Activated naive CD4-positive, alpha-beta T cell treated with anti-CD3 and anti-CD28 coated beads, Interleukin-2, amount 50 U/mL, for 24 hours (primary cell): ENCODE data around the gene MIEN1.
"Not testable (repeated sequence)": the region's sequence is repeated elsewhere in the genome, so short reads cannot be mapped to it uniquely, and the experiment has no call there.

Experiments
- H3K27ac Mint-ChIP-seq: one replicate; pipeline ENCODE4 v1.8.0; 2021; ENCODE audit warnings: mild to moderate bottlenecking, mixed read lengths
- H3K27me3 Mint-ChIP-seq: one replicate; pipeline ENCODE4 v1.8.0; 2021; ENCODE audit warnings: mixed read lengths
- H3K36me3 Mint-ChIP-seq: one replicate; pipeline ENCODE4 v1.8.0; 2021; ENCODE audit warnings: mixed read lengths
- H3K4me1 Mint-ChIP-seq: one replicate; pipeline ENCODE4 v1.8.0; 2021; ENCODE audit warnings: mixed read lengths
- H3K4me3 Mint-ChIP-seq: one replicate; pipeline ENCODE4 v1.8.0; 2021; ENCODE audit warnings: mild to moderate bottlenecking, mixed read lengths
- H3K9me3 Mint-ChIP-seq: one replicate; pipeline ENCODE4 v1.8.0; 2021; ENCODE audit warnings: mixed read lengths

MIEN1 gene

GRCh38 chr17:39702901-39703893 is 27.1 kb downstream of the MIEN1 start:
- Mint-ChIP-seq H3K27ac (no peak overlapping the region), H3K4me1 (peaks cover 28% of the 10 kb centered on the region), H3K36me3 (peaks cover 1% of the 10 kb centered on the region), H3K9me3 (no peaks in the 10 kb centered on the region), H3K27me3 (peaks cover 21% of the 10 kb centered on the region), H3K4me3 (no peak overlapping the region)

- H3K36me3 Mint-ChIP-seq = peaks cover 3% of the 10 kb centered on the region
- peaks cover 23% of the 10 kb centered on the region for H3K27me3 Mint-ChIP-seq
- no peak overlapping the region for H3K27ac Mint-ChIP-seq
- no peak overlapping the region for H3K4me3 Mint-ChIP-seq
- H3K4me1 Mint-ChIP-seq = peaks cover 17% of the 10 kb centered on the region
- H3K9me3 Mint-ChIP-seq = no peaks in the 10 kb centered on the region
These were observed 28.4 kb downstream of the MIEN1 start for GRCh38 chr17:39701784-39702422.

GRCh38 chr17:39701012-39701783 is 29.1 kb downstream of the MIEN1 start:
- H3K27me3 Mint-ChIP-seq = peaks cover 23% of the 10 kb centered on the region
- peak overlapping the region; percentile 76 for H3K27ac Mint-ChIP-seq
- peaks cover 10% of the 10 kb centered on the region for H3K4me1 Mint-ChIP-seq
- H3K36me3 Mint-ChIP-seq = peaks cover 3% of the 10 kb centered on the region
- H3K4me3 Mint-ChIP-seq = peak overlapping the region; percentile 33
- H3K9me3 Mint-ChIP-seq = no peaks in the 10 kb centered on the region

GRCh38 chr17:39700148-39700987 is 30.0 kb downstream of the MIEN1 start:
- H3K36me3 Mint-ChIP-seq = peaks cover 3% of the 10 kb centered on the region
- H3K27me3 Mint-ChIP-seq = peaks cover 23% of the 10 kb centered on the region
- H3K27ac Mint-ChIP-seq = no peak overlapping the region
- peaks cover 9% of the 10 kb centered on the region for H3K4me1 Mint-ChIP-seq
- H3K4me3 Mint-ChIP-seq = no peak overlapping the region
- H3K9me3 Mint-ChIP-seq = no peaks in the 10 kb centered on the region

GRCh38 chr17:39699818-39700147 is 30.5 kb downstream of the MIEN1 start, which contains the start of gene ERBB2:
Gene ERBB2, plus strand, starts transcription at chr17:39700064. Its CDS starts 175 bp downstream, at chr17:39700239.
- Mint-ChIP-seq H3K27ac (no peak within 1 kb of the TSS), H3K4me3 (peak within 1 kb of the TSS; percentile 44), H3K9me3 (no peaks in the 10 kb centered on the region), H3K4me1 (peaks cover 9% of the 10 kb centered on the region), H3K36me3 (peaks cover 5% of the 10 kb centered on the region), H3K27me3 (peaks cover 23% of the 10 kb centered on the region)

- not testable (repeated sequence) for H3K36me3 Mint-ChIP-seq, H3K9me3 Mint-ChIP-seq, H3K27ac Mint-ChIP-seq, H3K4me1 Mint-ChIP-seq
- Mint-ChIP-seq H3K4me3 (peak overlapping the region; percentile 44), H3K27me3 (peaks cover 23% of the 10 kb centered on the region)
These were observed 31.0 kb downstream of the MIEN1 start for GRCh38 chr17:39699157-39699817.

GRCh38 chr17:39697961-39698360 is 32.4 kb downstream of the MIEN1 start:
- H3K36me3 Mint-ChIP-seq = peaks cover 5% of the 10 kb centered on the region
- no peak overlapping the region for H3K4me3 Mint-ChIP-seq
- no peak overlapping the region for H3K27ac Mint-ChIP-seq
- H3K4me1 Mint-ChIP-seq = peaks cover 9% of the 10 kb centered on the region
- peaks cover 23% of the 10 kb centered on the region for H3K27me3 Mint-ChIP-seq
- H3K9me3 Mint-ChIP-seq = no peaks in the 10 kb centered on the region

- Mint-ChIP-seq H3K27ac (no peak overlapping the region), H3K4me3 (no peak overlapping the region), H3K9me3 (no peaks in the 10 kb centered on the region), H3K36me3 (peaks cover 5% of the 10 kb centered on the region), H3K27me3 (peaks cover 21% of the 10 kb centered on the region), H3K4me1 (peaks cover 9% of the 10 kb centered on the region)
These were observed 33.6 kb downstream of the MIEN1 start for GRCh38 chr17:39696731-39697130.

- Mint-ChIP-seq H3K9me3 (no peaks in the 10 kb centered on the region), H3K36me3 (peaks cover 3% of the 10 kb centered on the region), H3K27ac (no peak overlapping the region), H3K4me1 (peaks cover 9% of the 10 kb centered on the region), H3K27me3 (peaks cover 12% of the 10 kb centered on the region), H3K4me3 (no peak overlapping the region)
These were observed 35.2 kb downstream of the MIEN1 start for GRCh38 chr17:39695089-39695474.

- Mint-ChIP-seq H3K36me3 (peaks cover 3% of the 10 kb centered on the region), H3K9me3 (no peaks in the 10 kb centered on the region), H3K27me3 (peaks cover 9% of the 10 kb centered on the region), H3K27ac (no peak overlapping the region), H3K4me3 (no peak overlapping the region), H3K4me1 (peaks cover 6% of the 10 kb centered on the region)
These were observed 35.7 kb downstream of the MIEN1 start for GRCh38 chr17:39694593-39694992.

- H3K36me3 Mint-ChIP-seq = peaks cover 9% of the 10 kb centered on the region
- peak overlapping the region; percentile 99 for H3K4me3 Mint-ChIP-seq
- H3K9me3 Mint-ChIP-seq = no peaks in the 10 kb centered on the region
- H3K27me3 Mint-ChIP-seq = no peaks in the 10 kb centered on the region
- peaks cover 28% of the 10 kb centered on the region for H3K4me1 Mint-ChIP-seq
- H3K27ac Mint-ChIP-seq = no peak overlapping the region
These were observed 41.4 kb downstream of the MIEN1 start for GRCh38 chr17:39688945-39689344.

GRCh38 chr17:39688475-39688835 is 41.9 kb downstream of the MIEN1 start:
- Mint-ChIP-seq H3K9me3 (no peaks in the 10 kb centered on the region), H3K27me3 (no peaks in the 10 kb centered on the region), H3K36me3 (peaks cover 9% of the 10 kb centered on the region), H3K4me1 (peaks cover 28% of the 10 kb centered on the region), H3K27ac (peak overlapping the region; percentile 96), H3K4me3 (peak overlapping the region; percentile 99)

- H3K9me3 Mint-ChIP-seq = no peaks in the 10 kb centered on the region
- peak within 1 kb of the TSS; percentile 96 for H3K27ac Mint-ChIP-seq
- H3K4me3 Mint-ChIP-seq = peak within 1 kb of the TSS; percentile 99
- H3K27me3 Mint-ChIP-seq = no peaks in the 10 kb centered on the region
- peaks cover 9% of the 10 kb centered on the region for H3K36me3 Mint-ChIP-seq
- H3K4me1 Mint-ChIP-seq = peaks cover 31% of the 10 kb centered on the region
These were observed 42.5 kb downstream of the MIEN1 start, which contains the start of gene PGAP3 for GRCh38 chr17:39687546-39688474. Gene PGAP3, minus strand, starts transcription at chr17:39688057. Its CDS starts 43 bp downstream, at chr17:39688014.
